Stimulated activated effector memory CD8-positive, alpha-beta T cell treated with anti-CD3 and anti-CD28 coated beads, Interleukin-12 subunit alpha, Interleukin-12 subunit beta, amount 100 ng/mL, for 72 hours (primary cell): ENCODE data around the gene ATXN7L3.
"Not testable (repeated sequence)": the region's sequence is repeated elsewhere in the genome, so short reads cannot be mapped to it uniquely, and the experiment has no call there.

Experiments used
- ATAC-seq: fragments of 150-1000 bp; cut with Tn5 transposase; 2 replicates; pipeline ENCODE4 v1.10.0; 2021
- DNase-seq, 2 donors: peaks; one replicate each; pipeline ENCODE4 v3.0.0; 2021 to 2022; ENCODE audit warnings: low spot score in 2 of 2
- H3K27ac Mint-ChIP-seq: one replicate; pipeline ENCODE4 v1.8.0; 2022; ENCODE audit warnings: mild to moderate bottlenecking, mixed read lengths
- H3K36me3 Mint-ChIP-seq: one replicate; pipeline ENCODE4 v1.8.0; 2022; ENCODE audit warnings: mild to moderate bottlenecking, mixed read lengths
- H3K4me1 Mint-ChIP-seq: one replicate; pipeline ENCODE4 v1.8.0; 2022; ENCODE audit warnings: mixed read lengths
- H3K4me3 Mint-ChIP-seq: one replicate; pipeline ENCODE4 v1.8.0; 2022; ENCODE audit warnings: mild to moderate bottlenecking, mixed read lengths
- H3K9me3 Mint-ChIP-seq: one replicate; pipeline ENCODE4 v1.8.0; 2022; ENCODE audit warnings: mixed read lengths

The ATXN7L3 gene

GRCh38 chr17:44177640-44178039 is 22.0 kb downstream of the ATXN7L3 start:
- DNase-seq (no peak), ATAC-seq (peak; percentile 13)
- H3K9me3 Mint-ChIP-seq: no peaks in the 10 kb centered on the region
- H3K27ac Mint-ChIP-seq: peak overlapping the region; percentile 50
- H3K4me3 Mint-ChIP-seq: no peak overlapping the region
- peaks cover 12% of the 10 kb centered on the region for H3K4me1 Mint-ChIP-seq
- peaks cover 48% of the 10 kb centered on the region for H3K36me3 Mint-ChIP-seq

GRCh38 chr17:44176671-44177501 is 22.8 kb downstream of the ATXN7L3 start:
- Mint-ChIP-seq H3K4me1 (peaks cover 13% of the 10 kb centered on the region), H3K4me3 (no peak overlapping the region), H3K27ac (peak overlapping the region; percentile 50), H3K36me3 (peaks cover 40% of the 10 kb centered on the region), H3K9me3 (no peaks in the 10 kb centered on the region)
- DNase-seq (no peak), ATAC-seq (peak; percentile 16)

GRCh38 chr17:44176257-44176656 is 23.4 kb downstream of the ATXN7L3 start:
- no peak overlapping the region for H3K27ac Mint-ChIP-seq
- peaks cover 35% of the 10 kb centered on the region for H3K36me3 Mint-ChIP-seq
- H3K4me1 Mint-ChIP-seq: peaks cover 11% of the 10 kb centered on the region
- DNase-seq (no peak), ATAC-seq (peak; percentile 44)
- no peaks in the 10 kb centered on the region for H3K9me3 Mint-ChIP-seq
- H3K4me3 Mint-ChIP-seq: no peak overlapping the region

GRCh38 chr17:44174427-44174826 is 25.3 kb downstream of the ATXN7L3 start:
- Mint-ChIP-seq H3K4me1 (peaks cover 11% of the 10 kb centered on the region), H3K4me3 (no peak overlapping the region), H3K27ac (no peak overlapping the region), H3K36me3 (peaks cover 33% of the 10 kb centered on the region), H3K9me3 (no peaks in the 10 kb centered on the region)
- no peak for DNase-seq
- ATAC-seq: no peak

GRCh38 chr17:44171931-44172455 is 27.7 kb downstream of the ATXN7L3 start:
- no peak overlapping the region for H3K4me3 Mint-ChIP-seq
- no peaks in the 10 kb centered on the region for H3K9me3 Mint-ChIP-seq
- ATAC-seq (no peak), DNase-seq (no peak)
- peaks cover 14% of the 10 kb centered on the region for H3K4me1 Mint-ChIP-seq
- H3K36me3 Mint-ChIP-seq: peaks cover 22% of the 10 kb centered on the region
- no peak overlapping the region for H3K27ac Mint-ChIP-seq

GRCh38 chr17:44170499-44171201 is 29.0 kb downstream of the ATXN7L3 start, which contains the start of gene ASB16:
ASB16 (plus strand) TSS chr17:44170704; CDS start chr17:44170790, 86 bp downstream.
- H3K4me1 Mint-ChIP-seq: peaks cover 14% of the 10 kb centered on the region
- no peak for DNase-seq
- no peaks in the 10 kb centered on the region for H3K9me3 Mint-ChIP-seq
- no peak within 1 kb of the TSS for H3K27ac Mint-ChIP-seq
- peaks cover 13% of the 10 kb centered on the region for H3K36me3 Mint-ChIP-seq
- ATAC-seq: no peak
- H3K4me3 Mint-ChIP-seq: no peak within 1 kb of the TSS

- H3K27ac Mint-ChIP-seq: no peak overlapping the region
- DNase-seq (no peak), ATAC-seq (no peak)
- H3K4me1 Mint-ChIP-seq: peaks cover 14% of the 10 kb centered on the region
- no peaks in the 10 kb centered on the region for H3K9me3 Mint-ChIP-seq
- peaks cover 9% of the 10 kb centered on the region for H3K36me3 Mint-ChIP-seq
- H3K4me3 Mint-ChIP-seq: no peak overlapping the region
These were observed 29.6 kb downstream of the ATXN7L3 start for GRCh38 chr17:44170135-44170498.

GRCh38 chr17:44167181-44167861 is 32.4 kb downstream of the ATXN7L3 start:
- Mint-ChIP-seq H3K4me3 (no peak overlapping the region), H3K9me3 (no peaks in the 10 kb centered on the region), H3K36me3 (peaks cover 10% of the 10 kb centered on the region), H3K27ac (peak overlapping the region; percentile 50), H3K4me1 (peaks cover 14% of the 10 kb centered on the region)
- no peak for ATAC-seq
- no peak for DNase-seq

- H3K4me1 Mint-ChIP-seq: peaks cover 10% of the 10 kb centered on the region
These were observed 35.2 kb downstream of the ATXN7L3 start for GRCh38 chr17:44164476-44164875.

GRCh38 chr17:44159519-44160210 is 40.0 kb downstream of the ATXN7L3 start:
- Mint-ChIP-seq H3K36me3 (peaks cover 19% of the 10 kb centered on the region), H3K9me3 (no peaks in the 10 kb centered on the region), H3K27ac (peak overlapping the region; percentile 45), H3K4me1 (no peaks in the 10 kb centered on the region), H3K4me3 (no peak overlapping the region)
- no peak for DNase-seq
- no peak for ATAC-seq

More at GRCh38 chr17:44164476-44164875, 35.2 kb downstream of the ATXN7L3 start:
- DNase-seq: no peak
- Mint-ChIP-seq H3K36me3 (peaks cover 19% of the 10 kb centered on the region), H3K4me3 (no peak overlapping the region), H3K27ac (no peak overlapping the region), H3K9me3 (no peaks in the 10 kb centered on the region)
- no peak for ATAC-seq

- no peak for DNase-seq
- ATAC-seq: peak; percentile 16
- no peaks in the 10 kb centered on the region for H3K4me1 Mint-ChIP-seq
- peaks cover 11% of the 10 kb centered on the region for H3K36me3 Mint-ChIP-seq
- no peaks in the 10 kb centered on the region for H3K9me3 Mint-ChIP-seq
- no peak overlapping the region for H3K27ac Mint-ChIP-seq
- no peak overlapping the region for H3K4me3 Mint-ChIP-seq
These were observed 44.2 kb downstream of the ATXN7L3 start for GRCh38 chr17:44155488-44155887.

GRCh38 chr17:44152875-44153274 is 46.8 kb downstream of the ATXN7L3 start:
- Mint-ChIP-seq H3K9me3 (no peaks in the 10 kb centered on the region), H3K4me1 (peaks cover 5% of the 10 kb centered on the region), H3K27ac (no peak overlapping the region), H3K36me3 (peaks cover 17% of the 10 kb centered on the region), H3K4me3 (no peak overlapping the region)
- DNase-seq (no peak), ATAC-seq (no peak)

- Mint-ChIP-seq H3K4me3 (no peak overlapping the region), H3K4me1 (peaks cover 5% of the 10 kb centered on the region), H3K27ac (no peak overlapping the region), H3K36me3 (peaks cover 20% of the 10 kb centered on the region), H3K9me3 (no peaks in the 10 kb centered on the region)
- no peak for DNase-seq
- no peak for ATAC-seq
These were observed 49.8 kb downstream of the ATXN7L3 start for GRCh38 chr17:44149750-44150329.

GRCh38 chr17:44149066-44149465 is 50.6 kb downstream of the ATXN7L3 start:
- not testable (repeated sequence) for ATAC-seq, H3K4me1 Mint-ChIP-seq, H3K4me3 Mint-ChIP-seq, H3K27ac Mint-ChIP-seq, DNase-seq, H3K9me3 Mint-ChIP-seq
- peaks cover 20% of the 10 kb centered on the region for H3K36me3 Mint-ChIP-seq
